Naive thymus-derived CD4-positive, alpha-beta T cell (primary cell): ENCODE data around the gene PALM3. TPM values are rescaled to one million over a fixed set of nuclear protein-coding genes. Genes with fewer than 3 reads are reported as not detected.
"Not testable (repeated sequence)": the region's sequence is repeated elsewhere in the genome, so short reads cannot be mapped to it uniquely, and the experiment has no call there.

ENCODE experiments used
- ATAC-seq: fragments of 150-1000 bp; cut with Tn5 transposase; 2 replicates; pipeline ENCODE4 v1.10.0; 2021; ENCODE audit warnings: mild to moderate bottlenecking, moderate library complexity
- CTCF ChIA-PET: fragments of 350-600 bp; sonication (Branson Sonifier 250); formaldehyde crosslinking; loops from one replicate; lab custom pipeline; 2021; ENCODE audit warnings: antibody characterized with exemption; lab: Charles Lee
- POLR2A ChIA-PET: fragments of 350-600 bp; sonication (Branson Sonifier 250); formaldehyde crosslinking; loops from one replicate; lab custom pipeline; 2021; ENCODE audit warnings: antibody characterized with exemption, inconsistent platforms; lab: Charles Lee
- DNase-seq, 9 donors: peaks; one replicate each; pipeline versions ENCODE4 v3.0.0 to v3.0.0-alpha.2; 2020 to 2022; ENCODE audit warnings: mixed read lengths in 1 of 9
- H3K27ac ChIP-seq: one replicate; pipeline ENCODE4 v1.7.0; 2013; ENCODE audit warnings: mild to moderate bottlenecking, low read depth, low read length, moderate library complexity
- H3K27me3 ChIP-seq, 2 donors: one replicate each; pipeline ENCODE4 v1.7.0; 2013; ENCODE audit warnings: low read length in 2 of 2, mild to moderate bottlenecking in 2 of 2, moderate library complexity in 2 of 2; ENCODE audit not compliant: control insufficient read depth in 2 of 2, insufficient read depth in 2 of 2
- H3K36me3 ChIP-seq, 3 experiments: 1 replicate in 2 of 3; 2 replicates in 1 of 3; pipeline ENCODE4 v1.7.0; 2013; ENCODE audit warnings: low read length in 3 of 3, mild to moderate bottlenecking in 3 of 3, moderate library complexity in 1 of 3; ENCODE audit not compliant: insufficient read depth in 3 of 3, control insufficient read depth in 2 of 3
- H3K4me1 ChIP-seq, 2 donors: one replicate each; pipeline ENCODE4 v1.7.0; 2013; ENCODE audit warnings: low read length in 2 of 2, mild to moderate bottlenecking in 2 of 2, moderate library complexity in 1 of 2; ENCODE audit not compliant: control insufficient read depth in 2 of 2, insufficient read depth in 2 of 2
- H3K4me3 ChIP-seq: 2 replicates; pipeline ENCODE4 v1.7.0; 2013; ENCODE audit warnings: mild to moderate bottlenecking, low read length
- H3K9me3 ChIP-seq, 3 experiments: 1 replicate in 2 of 3; 2 replicates in 1 of 3; pipeline ENCODE4 v1.7.0; 2013; ENCODE audit warnings: low read length in 3 of 3; ENCODE audit not compliant: control insufficient read depth in 2 of 3
- H3K27ac Mint-ChIP-seq, 9 donors: one replicate each; pipeline ENCODE4 v1.8.0; 2020 to 2022; ENCODE audit warnings: mixed read lengths in 9 of 9, mild to moderate bottlenecking in 8 of 9, moderate library complexity in 5 of 9, inconsistent platforms in 2 of 9
- H3K27me3 Mint-ChIP-seq, 5 donors: one replicate each; pipeline ENCODE4 v1.8.0; 2021 to 2022; ENCODE audit warnings: mixed read lengths in 5 of 5, mild to moderate bottlenecking in 1 of 5
- H3K36me3 Mint-ChIP-seq, 5 donors: one replicate each; pipeline ENCODE4 v1.8.0; 2020 to 2022; ENCODE audit warnings: mixed read lengths in 5 of 5, mild to moderate bottlenecking in 3 of 5, inconsistent platforms in 1 of 5
- H3K4me1 Mint-ChIP-seq, 7 donors: one replicate each; pipeline ENCODE4 v1.8.0; 2020 to 2022; ENCODE audit warnings: mixed read lengths in 7 of 7, mild to moderate bottlenecking in 3 of 7, inconsistent platforms in 1 of 7
- H3K4me3 Mint-ChIP-seq, 10 donors: one replicate each; pipeline ENCODE4 v1.8.0; 2020 to 2022; ENCODE audit warnings: mild to moderate bottlenecking in 10 of 10, mixed read lengths in 10 of 10, moderate library complexity in 6 of 10, inconsistent platforms in 2 of 10
- H3K9me3 Mint-ChIP-seq, 11 donors: one replicate each; pipeline ENCODE4 v1.8.0; 2020 to 2022; ENCODE audit warnings: mixed read lengths in 11 of 11, mild to moderate bottlenecking in 4 of 11, inconsistent platforms in 1 of 11, moderate library complexity in 1 of 11
- intact Hi-C, 2 donors: fragments of 100-400 bp; cut with micrococcal nuclease; formaldehyde crosslinking; loops; one replicate each; pipeline ENCODE4 v1.15.1; 2023
- polyA plus RNA-seq, 2 donors: library from polyadenylated mRNA; unstranded; fragments of 300-500 nt; fragmentation: Illumina TruSeq; gene quantifications; one replicate each; pipeline ENCODE4 v1.2.3, GENCODE V29; 2021
- total RNA-seq, 6 experiments: library from RNA in 5 of 6; stranded (reverse) in 5 of 6; gene quantifications; 1 replicate in 5 of 6; 2 replicates in 1 of 6; pipeline ENCODE4 v1.2.3 and lab custom pipeline; 2021 to 2026

PALM3 gene
- total and polyA plus RNA-seq, 7 experiments from 2014 or later = 0.22 TPM; not detected in 6

- H3K4me1 Mint-ChIP-seq = not testable (repeated sequence)
- H3K36me3 Mint-ChIP-seq = peaks cover 9 to 55% (median 35%) of the 10 kb centered on the region in 5 donors
- peak overlapping the region in 1 of 9 donors; percentile 68 for H3K27ac Mint-ChIP-seq
Measured at GRCh38 chr19:14047866-14048265, 14.0 kb downstream of the PALM3 start.

GRCh38 chr19:14042659-14043608 lies 18.9 kb downstream of the PALM3 start:
- Histone ChIP-seq H3K27ac (peak overlapping the region; percentile 31), H3K36me3 (peaks cover 6 to 83% (median 23%) of the 10 kb centered on the region in 3 experiments)
- peak; percentile 87 for ATAC-seq
- DNase-seq = peak in 5 of 9 donors; percentile 17 to 48 (median 26)
- Mint-ChIP-seq H3K4me1 (peaks cover 3 to 24% (median 11%) of the 10 kb centered on the region in 7 donors), H3K36me3 (peaks cover 0 to 31% (median 15%) of the 10 kb centered on the region in 5 donors), H3K27ac (peak overlapping the region; percentile 53 to 92 (median 82))
- not testable (repeated sequence) for H3K4me3 Mint-ChIP-seq, H3K27me3 Mint-ChIP-seq, H3K27me3 ChIP-seq, H3K4me1 ChIP-seq, H3K9me3 ChIP-seq, H3K4me3 ChIP-seq, H3K9me3 Mint-ChIP-seq
- intact Hi-C loops = loop anchor here (1.0 to 10.0 kb wide), 2 partner anchors 163 to 448 kb away; no protein-coding TSS in a partner anchor
- ChIA-PET CTCF (interaction anchor here (0.6 to 2.0 kb wide), 10 partner anchors 11 to 464 kb away, joined by 3 to 10 read pairs (median 3); partner anchors contain the start of genes IL27RA and RLN3), POLR2A (interaction anchor here (0.5 to 1.4 kb wide), 4 partner anchors 11 to 40 kb away, joined by 3 to 4 read pairs (median 4); partner anchors contain the start of gene IL27RA)

More at GRCh38 chr19:14047866-14048265, 14.0 kb downstream of the PALM3 start:
- POLR2A ChIA-PET = interaction anchor here (0.6 to 1.4 kb wide), 7 partner anchors 10 to 167 kb away, joined by 3 to 4 read pairs (median 3); partner anchors contain the start of gene IL27RA
- intact Hi-C loops = loop anchor here (1.0 to 10.0 kb wide), 7 partner anchors 15 to 453 kb away; partner anchors contain the start of gene DCAF15 (in 1 of the 2)
- not testable (repeated sequence) for H3K4me3 ChIP-seq, DNase-seq, H3K27me3 Mint-ChIP-seq, ATAC-seq, H3K4me3 Mint-ChIP-seq, H3K9me3 Mint-ChIP-seq, H3K4me1 ChIP-seq, H3K27me3 ChIP-seq, H3K27ac ChIP-seq, H3K9me3 ChIP-seq
- peaks cover 10 to 87% (median 33%) of the 10 kb centered on the region in 3 experiments for H3K36me3 ChIP-seq
- CTCF ChIA-PET = interaction anchor here (0.6 to 2.1 kb wide), 17 partner anchors 11 to 335 kb away, joined by 3 to 15 read pairs (median 4); partner anchors contain the start of genes DCAF15 and MISP3

- H3K36me3 Mint-ChIP-seq = peaks cover 0 to 34% (median 15%) of the 10 kb centered on the region in 5 donors
- intact Hi-C loops = no loop called here
Measured at GRCh38 chr19:14039181-14039580, 22.7 kb downstream of the PALM3 start.

GRCh38 chr19:14035706-14036105 lies 26.2 kb downstream of the PALM3 start:
- peaks cover 12 to 16% of the 10 kb centered on the region in 2 donors for H3K4me1 ChIP-seq
- ChIA-PET CTCF (interaction anchor here (0.7 to 1.3 kb wide), 2 partner anchors 8 to 13 kb away, joined by 3 to 4 read pairs; partner anchors contain the start of gene RLN3), POLR2A (interaction anchor here (0.6 to 1.1 kb wide), 5 partner anchors 9 to 106 kb away, joined by 3 to 6 read pairs (median 4); no protein-coding TSS in a partner anchor)
- intact Hi-C loops = no loop called here
- no peaks in the 10 kb centered on the region for H3K27me3 ChIP-seq
- Mint-ChIP-seq H3K27ac (peak overlapping the region in 7 of 9 donors; percentile 17 to 72 (median 62)), H3K9me3 (peaks cover 0 to 1% (median 0%) of the 10 kb centered on the region in 11 donors), H3K36me3 (peaks cover 3 to 29% (median 9%) of the 10 kb centered on the region in 5 donors), H3K4me1 (peaks cover 24 to 59% (median 35%) of the 10 kb centered on the region in 7 donors), H3K4me3 (peak overlapping the region in 3 of 10 donors; percentile 37 to 45 (median 44)), H3K27me3 (no peaks in the 10 kb centered on the region)
- peak overlapping the region; percentile 35 for H3K27ac ChIP-seq
- no peak overlapping the region for H3K4me3 ChIP-seq
- ATAC-seq = no peak
- H3K36me3 ChIP-seq = peaks cover 0 to 58% (median 10%) of the 10 kb centered on the region in 3 experiments
- H3K9me3 ChIP-seq = no peaks in the 10 kb centered on the region
- no peak for DNase-seq

More at GRCh38 chr19:14039181-14039580, 22.7 kb downstream of the PALM3 start:
- peaks cover 6 to 76% (median 21%) of the 10 kb centered on the region in 3 experiments for H3K36me3 ChIP-seq
- H3K4me3 ChIP-seq = no peak overlapping the region
- H3K27me3 Mint-ChIP-seq = no peaks in the 10 kb centered on the region
- ChIA-PET CTCF (interaction anchor here (0.6 kb wide), 1 partner anchor 17 kb away, joined by 3 read pairs; no protein-coding TSS in a partner anchor), POLR2A (no interaction called here)
- DNase-seq (no peak), ATAC-seq (no peak)
- H3K4me1 ChIP-seq = peaks cover 0 to 6% of the 10 kb centered on the region in 2 donors
- no peaks in the 10 kb centered on the region for H3K9me3 ChIP-seq
- no peak overlapping the region for H3K27ac ChIP-seq
- H3K4me1 Mint-ChIP-seq = peaks cover 11 to 48% (median 26%) of the 10 kb centered on the region in 7 donors
- peaks cover 0 to 1% (median 0%) of the 10 kb centered on the region in 11 donors for H3K9me3 Mint-ChIP-seq
- no peaks in the 10 kb centered on the region for H3K27me3 ChIP-seq
- no peak overlapping the region for H3K4me3 Mint-ChIP-seq
- H3K27ac Mint-ChIP-seq = peak overlapping the region in 5 of 9 donors; percentile 12 to 79 (median 64)

- H3K27me3 ChIP-seq, H3K9me3 ChIP-seq, H3K4me3 ChIP-seq, intact Hi-C loops, H3K27ac ChIP-seq, DNase-seq, H3K27me3 Mint-ChIP-seq, ATAC-seq, H3K9me3 Mint-ChIP-seq: not testable (repeated sequence)
- H3K36me3 Mint-ChIP-seq = peaks cover 3 to 29% (median 9%) of the 10 kb centered on the region in 5 donors
- peaks cover 24 to 64% (median 35%) of the 10 kb centered on the region in 7 donors for H3K4me1 Mint-ChIP-seq
- H3K27ac Mint-ChIP-seq = peak overlapping the region in 3 of 9 donors; percentile 58 to 72 (median 62)
- peak overlapping the region in 5 of 10 donors; percentile 12 to 56 (median 34) for H3K4me3 Mint-ChIP-seq
- peaks cover 16% of the 10 kb centered on the region in 2 donors for H3K4me1 ChIP-seq
- peaks cover 0 to 53% (median 10%) of the 10 kb centered on the region in 3 experiments for H3K36me3 ChIP-seq
- ChIA-PET POLR2A (interaction anchor here (0.7 to 1.1 kb wide), 3 partner anchors 41 to 62 kb away, joined by 3 read pairs; no protein-coding TSS in a partner anchor), CTCF (interaction anchor here (0.6 to 1.3 kb wide), 5 partner anchors 7 to 1400 kb away, joined by 3 to 4 read pairs (median 3); partner anchors contain the start of gene RLN3)
Measured at GRCh38 chr19:14035159-14035558, 26.7 kb downstream of the PALM3 start.
